ENCODE measurements around the gene TBC1D8.

Gene TBC1D8

DNA sequence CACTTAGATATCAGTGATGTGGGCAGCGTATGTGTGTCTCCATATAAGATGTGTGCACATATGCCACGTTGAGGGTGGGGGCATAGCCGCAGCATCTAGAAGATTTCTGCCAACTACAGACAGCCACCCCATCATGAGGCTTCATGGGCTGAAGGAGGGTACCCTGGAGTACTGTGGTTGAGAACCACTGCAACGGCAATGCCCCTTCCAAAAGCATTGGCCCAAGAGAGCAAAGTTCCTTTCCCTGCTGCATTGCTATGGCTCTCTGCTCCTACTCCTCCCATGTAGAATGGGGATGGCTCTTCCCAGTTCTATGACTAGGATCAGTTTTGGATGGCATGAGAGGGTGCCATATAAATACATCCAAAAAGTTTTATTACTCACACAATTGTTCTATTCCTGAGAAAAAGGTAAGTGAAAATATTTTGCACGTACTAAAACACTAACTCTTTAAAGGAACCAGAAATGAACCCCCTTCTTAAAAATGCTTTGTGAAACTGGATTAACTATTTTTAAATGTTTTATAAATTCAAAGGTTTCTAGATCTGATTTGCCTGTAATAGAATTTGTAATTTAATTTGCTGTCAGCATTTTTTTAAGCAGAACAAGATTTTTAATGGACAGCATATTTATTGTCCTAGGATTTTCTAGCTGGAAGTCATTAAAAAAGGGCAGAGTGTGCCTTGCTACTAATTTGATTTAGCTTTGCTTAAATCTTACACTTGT is 153.5 kb downstream of the TBC1D8 start:
- no peak for FAIRE-seq

DNA sequence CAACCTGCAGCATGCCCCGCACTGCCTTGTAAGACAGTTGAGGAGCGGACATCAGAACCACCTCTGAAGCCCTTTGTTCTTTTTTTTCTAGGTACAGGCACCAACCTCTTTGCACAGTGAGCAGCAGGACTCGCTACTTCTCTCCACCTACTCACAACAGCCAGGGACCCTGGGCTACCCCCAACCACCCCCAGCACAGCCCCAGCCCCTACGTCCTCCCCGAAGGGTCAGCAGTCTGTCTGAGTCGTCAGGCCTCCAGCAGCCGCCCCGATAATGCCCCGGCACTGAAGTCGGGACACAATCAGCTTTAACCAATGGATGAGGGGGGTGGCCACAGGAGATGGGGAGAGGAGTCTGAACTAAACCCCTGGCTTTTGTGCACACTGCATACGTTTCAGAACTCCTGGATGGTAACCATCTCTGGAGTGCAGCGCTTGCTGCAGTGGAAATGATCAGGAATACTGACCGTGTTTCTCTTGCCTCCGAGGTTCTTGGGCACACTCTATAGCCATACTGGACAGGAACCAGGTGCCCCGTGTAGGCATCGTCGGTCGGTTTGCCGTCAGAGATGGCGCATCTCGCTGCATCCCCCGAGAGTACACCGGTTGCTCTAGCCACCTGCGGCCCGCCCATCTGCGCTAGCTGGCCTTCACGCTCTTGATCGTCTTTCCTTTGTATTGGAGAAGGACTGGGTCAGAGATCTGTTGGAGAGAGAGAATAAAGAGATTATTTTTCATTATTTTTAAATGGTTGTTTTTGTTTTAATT is 155.7 kb downstream of the TBC1D8 start:
- no peak for FAIRE-seq

DNA sequence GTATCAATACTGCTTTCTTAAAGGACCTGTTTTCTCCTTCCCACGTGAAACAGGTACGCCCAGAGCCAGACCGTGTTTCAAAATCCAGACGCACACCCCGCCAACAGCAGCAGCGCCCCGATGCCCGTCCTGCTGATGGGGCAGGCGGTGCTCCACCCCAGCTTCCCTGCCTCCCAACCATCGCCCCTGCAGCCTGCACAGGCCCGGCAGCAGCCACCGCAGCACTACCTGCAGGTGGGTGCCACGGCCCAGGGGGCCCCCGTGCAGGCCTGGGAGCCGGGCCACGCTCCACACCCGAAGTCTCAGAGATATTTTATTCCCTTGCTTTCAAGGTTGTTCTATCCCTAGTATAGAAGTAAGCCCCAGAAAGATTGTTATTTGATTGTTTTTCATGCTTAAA is 157.9 kb downstream of the TBC1D8 start:
- no peak for FAIRE-seq

DNA sequence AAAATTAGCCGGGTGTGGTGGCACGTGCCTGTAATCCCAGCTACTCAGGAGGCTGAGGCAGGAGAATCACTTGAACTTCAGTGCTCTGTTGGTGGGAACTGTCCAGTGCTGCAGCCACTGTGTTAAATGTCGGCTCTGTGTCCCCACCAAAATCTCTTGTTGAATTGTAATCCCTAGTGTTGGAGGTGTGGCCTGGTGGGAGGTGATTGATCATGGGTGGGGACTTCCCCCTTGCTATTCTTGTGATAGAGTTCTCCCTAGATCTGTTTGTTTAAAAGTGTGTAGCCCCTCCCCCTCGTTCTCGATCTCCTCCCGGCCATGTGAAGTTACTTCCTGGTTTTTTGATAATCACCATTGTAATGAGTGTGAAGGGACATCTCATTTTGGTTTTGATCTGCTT is 158.9 kb downstream of the TBC1D8 start:
- FAIRE-seq, result no peak

DNA sequence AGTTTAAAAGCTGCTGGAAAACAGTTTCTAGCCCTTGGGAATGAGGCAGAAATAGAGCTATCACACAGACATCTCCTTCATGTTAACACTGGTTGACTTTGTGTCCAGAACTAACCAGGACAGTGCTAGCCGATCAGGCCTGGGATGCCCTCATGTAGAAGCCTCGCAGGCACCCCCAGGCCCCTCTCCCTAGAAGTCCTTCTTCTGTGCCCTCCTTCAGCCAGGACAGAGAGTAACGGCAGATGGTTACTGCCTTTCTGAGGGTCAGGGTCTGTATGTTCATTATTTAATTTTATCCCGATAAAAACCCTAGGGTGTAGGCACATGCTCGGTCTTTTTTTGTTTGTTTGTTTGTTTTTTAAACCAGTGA is 159.8 kb downstream of the TBC1D8 start:
- no peak for FAIRE-seq

DNA sequence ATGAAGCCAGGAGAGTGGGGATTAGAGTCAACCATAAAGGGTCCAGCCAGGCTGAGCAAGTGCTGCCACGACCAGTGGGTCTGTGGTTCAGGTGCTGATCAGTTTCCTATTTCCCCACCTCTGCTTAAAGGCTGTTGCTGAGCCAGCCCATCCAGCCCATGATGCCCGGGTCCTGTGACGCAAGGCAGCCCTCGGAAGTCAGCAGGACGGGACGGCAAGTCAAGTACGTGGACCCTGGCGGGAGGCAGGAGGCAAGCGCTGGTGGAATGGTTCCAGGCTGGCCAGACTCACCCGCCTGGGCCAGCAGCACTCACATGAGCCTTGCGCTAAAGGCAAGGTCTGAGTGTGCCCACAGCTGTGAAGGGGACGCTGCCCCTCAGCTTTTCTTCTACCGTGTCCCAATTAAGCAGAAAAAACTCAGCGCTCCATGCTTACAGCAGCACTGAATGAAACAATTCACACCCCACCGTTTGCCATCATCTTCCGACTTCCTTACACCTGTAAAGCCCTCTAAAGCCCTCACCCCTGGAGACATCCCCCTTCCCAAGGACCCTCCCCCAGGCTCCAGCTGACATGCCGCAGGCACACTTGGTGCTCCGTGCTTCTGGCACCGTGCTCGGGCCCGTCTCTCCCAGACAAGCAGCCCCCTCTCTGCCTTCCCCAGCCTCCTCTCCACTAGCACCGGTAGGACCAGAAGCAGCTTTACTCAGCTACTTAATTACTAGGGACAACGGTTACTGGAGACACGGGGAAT is 160.4 kb downstream of the TBC1D8 start:
- FAIRE-seq, result no peak

DNA sequence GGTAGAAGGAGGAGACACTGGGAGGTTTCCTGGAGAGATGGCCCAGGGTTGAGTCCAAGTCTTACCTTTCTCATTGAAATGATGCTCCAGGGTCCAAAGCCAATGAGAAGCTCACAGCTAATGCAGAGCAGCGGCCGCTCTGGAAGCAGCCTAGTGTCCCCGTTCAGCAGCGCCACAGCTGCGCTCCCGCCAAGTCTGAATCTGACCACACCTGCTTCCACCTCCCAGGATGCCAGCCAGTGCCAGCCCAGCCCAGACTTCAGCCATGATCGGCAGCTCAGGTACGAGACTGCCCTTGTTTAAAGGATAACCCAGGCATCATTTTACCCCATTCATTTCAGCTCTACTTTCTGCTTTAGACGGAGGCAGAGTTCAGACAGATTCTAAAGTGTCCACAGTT is 161.0 kb downstream of the TBC1D8 start:
- FAIRE-seq, result no peak

DNA sequence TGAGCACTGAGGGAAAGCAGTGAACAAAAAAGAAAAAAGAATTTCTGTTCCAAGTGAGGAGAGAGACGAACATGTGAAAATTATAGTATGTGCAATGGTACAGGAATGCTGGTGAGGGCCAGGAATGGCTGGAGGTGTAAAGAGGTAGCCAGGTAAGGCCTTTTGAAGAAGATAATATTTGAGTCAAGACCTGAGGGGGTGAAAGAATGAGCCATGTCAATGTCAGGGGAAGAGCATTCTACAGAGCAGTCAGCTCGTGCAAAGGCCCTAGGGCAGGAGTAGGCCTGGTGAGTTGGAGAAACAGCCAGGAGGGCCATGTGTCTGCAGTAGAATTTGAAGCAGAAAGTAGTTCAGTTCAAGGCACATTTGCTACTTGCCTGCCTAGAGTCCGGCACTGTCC is 161.5 kb downstream of the TBC1D8 start:
- no peak for FAIRE-seq

DNA sequence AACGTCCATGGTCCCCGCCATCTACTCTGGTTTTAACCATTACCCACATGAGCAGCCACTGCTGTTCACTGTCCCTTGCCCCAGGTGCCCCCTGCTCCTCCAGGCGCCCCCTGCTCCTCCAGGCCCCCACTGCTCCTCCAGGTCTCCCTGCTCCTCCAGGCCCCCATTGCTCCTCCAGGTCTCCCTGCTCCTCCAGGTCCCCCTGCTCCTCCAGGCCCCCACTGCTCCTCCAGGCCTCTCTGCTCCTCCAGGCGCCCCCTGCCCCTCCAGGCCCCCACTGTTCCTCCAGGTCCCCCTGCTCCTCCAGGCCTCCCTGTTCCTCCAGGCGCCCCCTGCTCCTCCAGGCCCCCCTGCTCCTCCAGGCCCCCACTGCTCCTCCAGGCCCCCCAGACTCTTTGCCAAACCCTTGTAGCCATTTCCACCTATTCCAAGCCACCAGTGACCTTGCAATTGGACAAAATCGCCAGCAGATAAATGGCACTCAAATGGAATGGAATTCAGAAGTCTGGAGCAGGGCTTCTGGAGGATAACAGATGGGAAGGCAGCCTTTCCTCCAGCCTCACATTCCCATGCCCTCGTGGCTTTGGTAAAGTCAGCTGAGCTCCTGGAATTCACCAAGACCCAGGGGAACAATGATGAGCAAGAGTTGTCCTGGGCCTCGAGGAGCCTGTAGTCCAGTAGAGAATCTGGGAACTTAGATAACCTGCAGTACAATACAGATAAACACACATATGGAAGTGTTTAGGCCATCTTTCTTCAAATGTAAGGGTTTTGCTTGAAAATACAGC is 162.4 kb downstream of the TBC1D8 start:
- no peak for FAIRE-seq

DNA sequence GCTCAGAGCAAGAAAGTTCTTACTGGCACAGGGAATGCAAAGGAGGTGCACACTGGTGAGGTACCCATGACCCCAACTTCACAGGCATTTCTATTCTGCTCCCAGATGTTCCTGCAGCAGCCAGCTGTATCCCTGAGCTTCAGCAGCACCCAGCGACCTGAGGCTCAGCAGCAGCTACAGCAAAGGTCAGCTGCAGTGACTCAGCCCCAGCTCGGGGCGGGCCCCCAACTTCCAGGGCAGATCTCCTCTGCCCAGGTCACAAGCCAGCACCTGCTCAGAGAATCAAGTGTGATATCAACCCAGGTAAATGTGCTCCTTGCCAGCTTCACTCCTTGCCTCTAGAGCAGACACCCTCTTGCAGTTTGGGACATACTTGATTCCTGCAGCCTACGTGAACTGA is 163.2 kb downstream of the TBC1D8 start:
- FAIRE-seq, result no peak

DNA sequence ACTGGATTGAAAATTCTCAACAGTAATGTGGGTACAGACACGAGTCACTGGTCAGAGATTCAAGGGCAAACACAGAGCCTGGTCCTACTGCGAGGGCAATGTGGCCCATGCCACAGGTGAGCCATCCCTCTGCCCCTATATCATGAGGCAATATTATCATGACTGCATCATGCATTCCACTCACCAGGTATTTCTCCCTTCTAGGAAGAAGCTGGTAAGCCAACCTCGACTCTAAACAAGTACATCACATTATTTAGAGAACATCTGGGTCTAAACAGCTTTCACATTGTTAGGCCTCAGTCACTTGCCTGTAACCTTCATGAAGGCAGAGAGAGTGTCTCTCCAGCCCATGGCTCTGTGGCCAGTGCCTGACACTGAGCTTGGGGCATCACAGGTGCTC is 163.6 kb downstream of the TBC1D8 start:
- FAIRE-seq, result no peak

DNA sequence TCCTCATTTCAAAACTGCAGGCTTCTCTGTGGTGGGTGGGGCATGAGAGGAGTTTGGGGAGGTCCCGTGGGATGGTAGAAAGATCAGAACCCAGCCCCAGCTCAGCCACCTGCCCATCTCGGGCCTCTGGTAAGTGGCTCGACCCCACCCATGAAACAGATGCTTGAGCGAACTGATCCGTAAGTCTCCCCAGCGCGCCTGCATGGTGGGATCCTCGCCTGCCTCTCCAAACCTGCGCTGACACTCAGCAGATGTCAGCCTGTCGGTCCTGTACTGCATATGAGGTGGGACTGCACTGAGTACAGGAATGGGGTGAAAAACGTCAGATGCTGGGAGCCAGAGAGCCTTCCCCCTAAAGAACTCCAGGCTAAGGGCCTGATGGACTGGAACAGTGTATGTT is 165.0 kb downstream of the TBC1D8 start:
- FAIRE-seq, result no peak

DNA sequence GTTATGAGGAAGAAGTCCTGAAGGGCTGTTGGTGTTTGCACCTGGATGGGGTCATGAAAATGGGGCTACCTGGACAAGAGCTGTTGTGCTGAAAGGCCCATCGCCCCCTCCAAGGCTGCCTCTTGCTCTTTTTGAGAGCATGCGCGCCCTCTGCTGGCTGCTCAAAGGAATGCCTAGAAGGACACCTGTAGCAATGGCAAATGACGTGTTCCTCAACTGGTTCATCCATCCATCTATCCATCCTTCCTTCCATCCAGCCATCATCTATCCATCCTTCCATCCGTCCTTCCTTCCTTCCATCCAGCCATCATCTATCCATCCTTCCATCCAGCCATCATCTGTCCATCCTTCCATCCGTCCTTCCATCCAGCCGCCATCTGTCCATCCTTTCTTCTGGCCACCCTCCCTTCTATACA is 166.3 kb downstream of the TBC1D8 start:
- FAIRE-seq, result no peak

DNA sequence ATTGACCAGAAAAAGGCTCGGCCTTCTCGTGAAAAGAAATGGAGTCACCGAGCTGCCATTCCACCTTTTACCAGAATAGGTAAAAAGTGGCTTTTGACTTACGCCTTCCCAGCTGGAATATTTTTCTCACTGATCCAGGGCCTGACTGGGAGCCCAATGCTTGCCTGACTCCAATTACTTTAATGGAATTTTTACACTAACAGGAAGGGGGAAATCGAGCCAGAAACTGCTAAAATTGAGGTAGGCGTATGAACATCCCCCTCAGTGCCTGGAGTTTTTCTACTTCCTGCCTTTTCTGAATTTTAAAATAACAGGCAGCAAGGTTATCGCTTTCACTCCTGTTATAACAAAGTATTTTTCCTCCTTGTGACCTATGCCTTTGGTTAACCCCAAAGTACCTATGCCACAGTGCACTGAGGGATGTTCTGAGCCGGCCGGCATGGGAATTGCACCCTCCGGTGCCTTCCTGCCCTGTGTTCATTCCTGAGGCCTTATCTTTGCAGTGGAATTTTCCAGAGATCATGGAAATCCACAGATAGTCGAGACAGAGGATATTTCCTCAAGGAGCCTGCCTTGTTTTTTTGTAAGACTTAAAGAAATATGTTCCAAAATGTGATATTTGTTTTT is 167.4 kb downstream of the TBC1D8 start:
- no peak for FAIRE-seq

DNA sequence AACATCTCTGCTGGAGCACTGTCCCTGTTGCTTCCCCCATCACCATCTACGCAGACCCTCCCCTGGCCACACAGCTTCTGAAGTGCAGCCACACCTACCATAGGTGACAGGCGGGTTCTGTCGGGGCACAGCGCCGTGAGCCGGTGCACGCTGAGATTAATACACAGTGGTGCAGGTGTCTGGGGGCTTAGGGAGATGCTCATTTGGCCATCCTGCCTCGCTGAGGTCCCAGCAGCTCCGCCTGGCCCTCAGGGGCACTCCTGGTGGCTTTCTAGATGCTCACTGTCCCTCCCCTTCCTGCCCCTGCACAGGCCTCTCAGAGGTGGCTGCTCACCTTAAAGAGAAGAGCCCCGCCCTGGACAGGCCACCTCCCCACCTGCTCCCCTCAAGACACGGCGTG is 168.0 kb downstream of the TBC1D8 start:
- no peak for FAIRE-seq

DNA sequence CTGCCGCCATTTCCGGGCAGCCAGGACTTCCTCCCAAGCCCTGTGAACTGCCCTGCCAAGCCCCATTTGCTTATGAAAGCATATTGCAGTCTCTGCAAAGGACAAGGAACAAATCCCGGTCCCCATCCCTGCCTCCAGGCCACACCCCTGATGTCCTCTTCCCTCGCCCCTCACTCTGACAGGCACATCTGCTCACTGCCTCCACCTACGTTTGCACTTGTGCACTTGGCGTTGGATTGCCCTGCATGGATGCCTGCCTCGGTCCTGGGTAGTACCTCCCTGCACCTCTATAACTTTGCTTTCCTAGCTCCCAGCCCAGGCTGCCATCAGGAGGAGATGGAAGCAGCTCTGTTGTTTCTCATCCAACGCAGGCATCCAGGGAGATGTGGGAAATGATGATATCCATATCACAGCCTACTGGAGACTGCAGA is 168.7 kb downstream of the TBC1D8 start:
- FAIRE-seq, result no peak

DNA sequence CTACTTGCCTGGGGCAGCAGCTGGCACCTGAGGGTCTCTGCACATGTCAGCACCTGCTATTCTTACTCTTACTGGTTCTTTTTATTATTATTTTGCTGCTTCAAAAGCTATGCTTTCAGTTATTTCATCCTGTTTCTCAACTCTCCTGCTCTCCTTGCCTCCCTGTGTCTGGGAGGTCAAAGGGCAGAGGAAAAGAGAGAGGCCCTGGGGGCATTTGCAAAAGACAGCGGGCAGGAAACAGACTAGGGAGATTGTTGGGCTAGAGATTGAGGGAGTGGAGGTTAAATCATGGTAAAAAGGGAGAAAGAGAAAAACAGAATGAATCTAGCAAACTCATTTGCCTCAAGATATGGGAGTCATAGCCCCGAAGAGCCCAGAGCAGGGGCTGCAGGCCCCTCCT is 170.2 kb downstream of the TBC1D8 start:
- no peak for FAIRE-seq

DNA sequence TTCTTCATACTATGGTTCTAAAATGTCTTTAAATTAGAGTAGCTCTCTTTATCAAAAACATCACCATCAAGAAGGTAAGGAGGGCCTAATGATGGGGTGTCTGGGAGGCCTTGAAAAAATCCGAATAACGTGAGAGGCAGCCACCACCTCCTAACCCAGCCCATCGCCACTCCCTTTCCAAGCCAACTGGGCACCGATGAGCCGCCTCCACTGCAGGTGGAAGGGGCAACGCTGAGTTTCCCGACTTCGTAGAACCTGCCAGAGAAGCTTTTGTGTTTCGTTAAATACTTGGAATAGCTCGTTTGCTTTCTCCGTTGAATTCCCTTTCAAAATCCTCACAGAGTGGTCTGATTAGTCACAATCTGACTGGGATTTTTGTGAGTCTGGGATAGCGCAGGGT is 171.1 kb downstream of the TBC1D8 start:
- FAIRE-seq, result no peak

DNA sequence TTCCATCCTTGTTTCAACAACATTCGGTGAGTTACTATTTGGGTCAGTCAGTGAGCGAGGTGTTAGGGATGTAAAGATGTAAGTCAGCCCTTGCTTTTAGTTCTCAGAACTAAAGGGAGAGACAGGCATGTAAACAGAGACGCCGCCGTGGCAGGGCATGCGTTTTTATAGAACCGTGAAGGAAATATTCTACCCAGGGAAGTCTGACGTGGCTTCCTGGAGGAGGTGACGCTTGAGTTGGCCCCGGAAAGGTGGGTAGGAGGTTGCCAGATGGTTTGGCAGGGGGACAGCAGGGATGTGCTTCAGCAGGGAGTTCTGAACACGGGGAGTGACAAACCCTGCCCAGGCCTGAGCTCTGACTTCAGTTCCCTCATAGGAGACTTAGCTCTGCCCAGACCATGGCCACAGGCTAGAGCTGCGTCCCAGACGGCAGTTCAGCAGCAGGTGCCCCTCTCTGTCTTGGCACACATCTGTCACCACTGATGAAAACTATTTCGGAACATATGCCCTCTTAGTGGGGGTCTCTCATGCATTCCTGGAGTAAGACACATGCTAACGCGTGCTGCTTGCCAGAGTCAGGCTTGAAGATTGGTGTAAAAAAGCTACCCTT is 172.5 kb downstream of the TBC1D8 start:
- FAIRE-seq, result no peak

DNA sequence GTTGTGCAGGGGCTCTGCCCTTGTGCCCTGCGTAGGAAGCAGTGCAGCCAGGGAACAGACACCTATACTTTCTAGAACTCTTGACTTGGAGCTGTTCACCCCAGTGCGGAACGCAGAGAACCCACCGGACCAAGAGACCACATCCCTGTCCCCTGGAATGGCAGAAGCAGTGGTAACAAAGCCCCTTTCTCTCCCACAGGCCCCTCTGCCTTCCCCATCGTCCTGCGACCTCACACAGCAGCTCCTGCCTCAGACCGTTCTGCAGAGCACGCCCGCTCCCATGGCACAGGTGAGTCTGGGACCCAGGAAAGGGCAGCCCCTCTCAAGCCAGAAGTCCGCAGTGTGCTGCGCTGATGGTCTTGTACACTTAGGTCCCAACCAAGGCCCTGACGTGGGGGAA is 173.7 kb downstream of the TBC1D8 start:
- no peak for FAIRE-seq

DNA sequence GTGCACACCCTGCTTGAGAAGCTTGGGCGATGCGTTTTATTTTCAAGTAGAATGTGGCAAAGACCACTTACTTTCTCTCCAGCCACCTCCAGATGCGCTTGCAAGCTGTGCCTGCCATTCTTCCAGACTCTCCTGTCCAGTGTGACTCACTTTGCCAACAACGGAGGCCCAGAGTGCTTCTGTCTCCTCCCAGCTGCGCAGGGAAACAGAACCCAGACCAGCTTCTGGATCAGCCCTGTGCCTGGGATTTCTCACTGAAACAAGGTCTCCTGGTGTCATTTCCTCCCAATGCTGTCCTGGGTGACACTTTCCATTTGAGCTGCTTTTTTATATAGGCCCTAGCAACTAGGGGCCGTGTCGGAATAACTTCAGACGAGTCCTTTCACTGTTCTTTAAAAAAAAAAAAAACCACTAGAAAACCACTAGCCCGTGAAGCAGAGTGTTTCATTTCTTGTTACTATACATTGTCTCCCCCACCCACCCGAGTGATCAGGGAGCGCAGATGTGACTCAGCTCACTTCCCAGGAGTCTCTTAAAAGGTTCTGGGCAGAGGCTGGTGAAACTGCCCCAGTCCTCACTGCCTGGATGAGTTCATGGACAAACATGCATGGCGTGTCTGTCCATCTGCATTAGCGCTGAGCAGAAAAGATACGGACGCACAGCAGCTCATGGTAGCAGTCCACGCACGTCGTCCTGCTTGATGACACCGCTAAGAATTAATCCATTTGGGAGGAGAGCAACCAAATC is 174.4 kb downstream of the TBC1D8 start:
- no peak for FAIRE-seq

Measured in colon (tissue), 2 donors.